Measurements from ENCODE around the gene SEPSECS.
"Not testable (repeated sequence)": the region's sequence is repeated elsewhere in the genome, so short reads cannot be mapped to it uniquely, and the experiment has no call there.

Gene SEPSECS

DNA sequence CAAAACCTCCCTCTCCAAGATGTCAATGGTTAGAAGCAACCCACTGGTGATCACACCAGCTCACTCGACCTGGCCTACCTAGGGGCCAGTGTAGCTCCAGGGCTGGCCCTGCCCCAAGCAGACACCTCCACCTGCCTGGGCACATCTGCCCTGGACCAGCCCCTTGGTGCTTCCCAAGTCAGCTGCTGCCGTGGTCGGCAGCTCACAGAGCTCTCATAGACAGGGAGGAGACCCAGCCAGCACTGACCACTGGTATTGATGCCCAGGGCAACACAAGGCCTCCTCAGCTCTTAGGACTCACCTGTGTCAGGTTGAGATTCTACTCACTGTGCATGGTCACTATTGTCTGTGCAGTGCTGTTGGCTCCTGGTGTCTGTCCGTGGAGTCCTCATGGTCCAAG, 51.7 kb downstream of the SEPSECS start:
- no peak for DNase-seq

DNA sequence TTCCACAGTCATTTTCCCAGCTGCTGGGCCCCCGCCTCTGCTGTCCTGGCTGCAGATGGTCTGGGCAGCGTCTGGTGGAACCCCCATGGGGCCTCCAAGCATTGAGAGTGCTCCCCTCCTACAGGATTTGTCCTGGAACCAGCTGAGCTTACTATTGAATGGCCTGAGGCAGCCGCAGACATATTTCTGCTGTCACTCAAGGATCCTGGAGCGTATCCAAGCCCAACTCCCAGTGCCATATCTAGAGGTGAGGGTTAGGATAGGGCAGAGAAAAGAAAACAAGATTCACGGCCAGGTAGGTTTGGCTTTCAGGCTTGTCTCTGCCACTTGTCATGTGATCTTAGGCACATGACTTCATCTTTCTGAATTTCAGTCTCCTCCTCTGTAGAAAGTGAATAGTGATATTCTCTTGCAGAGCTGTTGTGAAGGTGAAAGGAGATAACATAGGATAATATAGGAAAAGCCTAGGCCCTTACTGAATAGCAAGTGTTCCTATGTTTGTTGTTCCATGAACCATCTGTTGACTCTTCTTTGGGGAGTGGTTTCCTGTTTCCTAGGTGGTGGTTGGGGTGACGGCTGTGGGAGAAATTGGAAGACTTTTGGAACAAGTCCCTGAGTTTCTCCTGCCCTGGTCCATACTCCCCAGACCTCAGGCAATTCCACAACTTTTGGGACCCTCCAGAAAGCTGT, 52.3 kb downstream of the SEPSECS start:
- peak in 1 of 2 experiments; percentile 14 for DNase-seq

GRCh38 chr4:25106363-25107151, 53.7 kb downstream of the SEPSECS start:
- no peak for DNase-seq

GRCh38 chr4:25104591-25104990, 55.7 kb downstream of the SEPSECS start:
- DNase-seq, result no peak

DNA sequence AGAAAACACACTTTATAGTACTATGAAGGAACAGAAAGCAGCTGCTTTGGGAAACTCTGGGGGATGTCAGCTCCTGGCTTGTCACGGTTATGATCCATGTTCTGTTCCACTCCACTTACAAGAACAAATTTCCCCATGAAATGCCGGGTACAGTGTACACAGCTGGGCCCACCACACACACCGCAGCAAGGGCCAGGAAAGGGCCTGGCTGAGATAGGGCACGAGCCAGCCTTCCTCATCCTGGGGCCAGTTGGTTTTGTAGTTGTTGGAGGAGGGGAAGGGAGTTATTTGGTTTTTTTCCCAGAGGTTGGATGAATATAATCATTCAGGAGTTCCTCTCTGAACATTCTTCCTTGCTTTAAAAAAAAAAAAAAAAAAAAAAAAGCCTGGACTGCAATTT, 56.8 kb downstream of the SEPSECS start:
- no peak for DNase-seq

DNA sequence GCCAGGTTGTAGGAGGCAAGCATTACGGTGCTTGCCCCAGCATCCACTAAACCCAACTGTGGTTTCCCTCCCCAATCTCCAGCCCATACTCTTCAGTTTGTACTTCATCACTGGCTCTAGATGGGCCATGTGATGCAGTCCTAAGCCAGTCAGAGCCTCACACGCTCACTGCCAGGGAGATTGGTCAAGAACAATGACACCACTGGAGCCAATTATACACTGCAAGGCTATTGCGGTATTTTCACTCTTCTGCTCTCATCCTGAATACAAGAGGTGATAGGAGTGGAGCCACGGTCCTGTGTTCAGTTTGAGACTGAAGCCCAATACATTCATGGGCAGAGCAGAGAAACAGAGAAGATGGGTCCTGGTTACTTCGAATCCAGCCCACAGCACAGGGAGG, 58.4 kb downstream of the SEPSECS start:
- no peak for DNase-seq

DNA sequence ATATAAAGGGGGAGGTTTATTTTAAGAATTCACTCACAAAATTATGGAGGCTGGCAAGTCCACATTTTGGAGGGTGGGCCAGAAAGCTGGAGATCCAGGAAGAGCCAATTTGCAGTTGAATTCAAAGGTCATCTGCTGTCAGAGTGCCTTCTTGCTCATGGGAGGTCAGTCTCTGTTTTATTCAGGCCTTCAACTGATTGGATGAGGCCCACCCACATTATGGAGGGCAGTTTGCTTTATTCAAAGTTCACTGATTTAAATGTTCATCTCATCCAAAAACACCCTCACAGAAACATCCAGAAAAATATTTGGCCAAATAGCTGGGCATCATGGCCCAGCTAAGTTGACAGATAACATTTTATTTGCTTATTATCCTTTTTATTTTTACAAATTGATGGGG, 59.5 kb downstream of the SEPSECS start:
- DNase-seq, result no peak

DNA sequence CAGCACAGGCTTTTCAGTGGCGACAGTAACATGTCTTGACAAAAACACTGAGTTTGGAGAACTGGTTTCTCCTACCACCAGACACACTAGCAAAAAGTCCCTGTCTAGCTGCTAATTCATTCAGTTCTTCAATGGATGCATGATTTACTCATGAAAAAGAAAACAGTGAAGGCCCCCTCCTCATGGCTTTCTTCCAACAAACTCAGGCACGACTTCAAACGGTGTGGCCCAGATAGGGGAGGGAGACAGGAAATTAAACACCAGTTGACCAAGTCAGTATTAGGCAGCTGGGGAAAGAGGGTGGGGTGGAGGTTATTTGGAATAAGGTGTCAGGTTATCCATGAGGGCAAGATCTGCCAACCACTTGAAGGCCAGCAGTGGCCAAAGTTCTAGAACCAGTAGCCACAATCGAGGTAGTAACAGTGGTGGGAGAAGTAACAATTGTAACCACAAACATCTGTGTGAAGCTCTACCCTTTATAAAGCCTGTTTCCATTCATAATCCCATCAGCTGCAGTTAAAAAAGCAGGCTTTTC, 60.2 kb downstream of the SEPSECS start:
- no peak for DNase-seq

GRCh38 chr4:25098964-25099891, 61.0 kb downstream of the SEPSECS start:
- peak; percentile 28 to 87 for DNase-seq

DNA sequence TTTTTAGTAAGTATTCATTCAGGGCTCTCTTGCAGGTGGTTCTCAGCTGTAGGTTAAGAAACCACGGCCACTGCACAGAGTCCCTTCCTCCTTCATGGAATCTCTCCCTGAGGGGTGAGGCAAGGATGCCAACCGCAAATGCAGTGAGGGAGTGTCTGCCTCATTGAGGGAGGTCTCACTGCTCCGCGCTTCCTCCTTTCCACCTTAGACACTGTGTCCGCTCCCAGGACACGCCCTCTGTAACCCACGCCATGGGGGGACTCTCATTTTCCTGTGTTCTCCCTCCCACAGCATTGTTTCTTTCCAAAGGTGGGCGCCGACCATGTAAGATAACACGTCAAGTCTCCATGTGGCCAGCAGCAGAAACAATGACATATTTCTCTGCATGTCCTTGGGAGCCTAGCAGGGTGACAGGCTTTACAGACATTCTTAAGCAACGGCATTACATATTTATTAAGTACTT, 63.2 kb downstream of the SEPSECS start:
- no peak for DNase-seq

DNA sequence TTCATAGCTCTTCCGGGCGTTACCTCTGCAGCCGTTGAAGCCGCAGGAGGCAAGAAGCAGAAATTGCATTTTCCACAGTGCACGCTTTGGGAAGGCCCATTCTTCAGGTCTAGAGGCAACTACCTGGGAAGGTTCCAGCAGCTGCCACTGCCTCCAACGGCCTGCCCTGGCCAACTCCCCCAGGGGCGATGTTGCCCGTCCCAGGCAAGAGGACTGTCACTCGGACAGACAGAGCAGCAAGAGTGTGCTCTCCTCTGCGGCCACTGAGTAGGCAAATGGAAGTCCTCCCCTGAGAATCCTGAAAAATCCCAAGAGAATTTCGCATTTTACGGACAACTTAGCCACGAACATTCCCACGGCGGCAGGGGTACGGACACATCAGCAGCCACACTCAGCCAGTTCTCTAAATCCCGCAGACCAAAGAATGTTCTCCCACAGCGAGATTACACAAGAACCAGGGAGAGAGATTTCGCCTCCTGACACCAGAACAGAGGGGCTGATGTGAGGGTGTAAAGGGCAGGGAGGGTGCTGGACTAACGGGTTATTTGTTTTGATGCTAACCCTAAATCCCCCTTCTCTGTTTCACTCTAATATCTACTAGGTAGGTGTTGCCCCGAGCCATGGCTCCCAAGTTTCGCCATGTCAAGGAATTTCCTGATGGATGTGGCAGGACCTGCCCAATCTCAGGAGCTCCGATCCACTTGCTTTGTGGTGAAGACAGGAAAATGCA, 63.8 kb downstream of the SEPSECS start:
- no peak for DNase-seq

DNA sequence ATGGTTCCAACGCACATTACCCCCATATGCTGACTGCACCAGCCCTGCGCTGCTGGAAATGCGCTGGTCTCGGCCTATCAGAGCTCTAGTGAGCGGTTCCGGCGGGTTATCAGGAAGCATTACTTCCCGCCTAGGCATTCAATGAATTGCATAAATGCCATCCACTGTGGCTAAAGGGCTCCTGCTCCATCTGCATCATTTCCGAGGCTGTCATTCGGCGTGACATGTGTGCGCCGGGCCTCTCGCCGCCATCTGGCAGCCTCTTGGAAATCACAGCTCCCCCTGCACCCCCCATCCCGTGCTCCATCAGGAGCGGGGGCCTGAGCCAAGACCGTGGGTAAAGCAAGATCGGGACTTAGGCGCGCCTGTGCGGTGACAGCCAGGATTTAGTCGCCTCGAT, 64.4 kb downstream of the SEPSECS start:
- DNase-seq, result peak in 1 of 2 experiments; percentile 70

DNA sequence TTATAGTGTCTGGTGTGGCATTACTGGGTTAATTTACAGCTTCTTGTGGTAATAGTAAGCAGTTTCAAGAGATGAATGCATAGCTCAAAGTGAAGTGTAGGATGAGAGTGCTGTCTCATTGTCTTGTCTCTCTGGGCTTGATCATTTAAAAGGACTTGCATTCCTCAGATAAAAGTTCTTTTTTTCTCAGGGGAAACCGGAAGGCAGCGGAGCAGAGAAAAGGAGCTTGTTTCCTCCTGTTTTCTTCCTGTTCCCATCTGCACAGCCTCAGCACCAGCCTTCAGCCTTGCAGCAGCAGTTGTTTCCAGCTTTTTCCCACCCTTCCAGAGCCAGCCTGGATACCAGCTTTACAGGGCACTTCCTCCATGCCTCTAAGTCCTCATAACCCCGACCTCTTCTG, 68.1 kb downstream of the SEPSECS start:
- DNase-seq, result no peak

GRCh38 chr4:25090516-25090915, 69.7 kb downstream of the SEPSECS start:
- no peak for DNase-seq

- DNase-seq, result no peak
Measured at GRCh38 chr4:25089051-25089763, 71.0 kb downstream of the SEPSECS start.

DNA sequence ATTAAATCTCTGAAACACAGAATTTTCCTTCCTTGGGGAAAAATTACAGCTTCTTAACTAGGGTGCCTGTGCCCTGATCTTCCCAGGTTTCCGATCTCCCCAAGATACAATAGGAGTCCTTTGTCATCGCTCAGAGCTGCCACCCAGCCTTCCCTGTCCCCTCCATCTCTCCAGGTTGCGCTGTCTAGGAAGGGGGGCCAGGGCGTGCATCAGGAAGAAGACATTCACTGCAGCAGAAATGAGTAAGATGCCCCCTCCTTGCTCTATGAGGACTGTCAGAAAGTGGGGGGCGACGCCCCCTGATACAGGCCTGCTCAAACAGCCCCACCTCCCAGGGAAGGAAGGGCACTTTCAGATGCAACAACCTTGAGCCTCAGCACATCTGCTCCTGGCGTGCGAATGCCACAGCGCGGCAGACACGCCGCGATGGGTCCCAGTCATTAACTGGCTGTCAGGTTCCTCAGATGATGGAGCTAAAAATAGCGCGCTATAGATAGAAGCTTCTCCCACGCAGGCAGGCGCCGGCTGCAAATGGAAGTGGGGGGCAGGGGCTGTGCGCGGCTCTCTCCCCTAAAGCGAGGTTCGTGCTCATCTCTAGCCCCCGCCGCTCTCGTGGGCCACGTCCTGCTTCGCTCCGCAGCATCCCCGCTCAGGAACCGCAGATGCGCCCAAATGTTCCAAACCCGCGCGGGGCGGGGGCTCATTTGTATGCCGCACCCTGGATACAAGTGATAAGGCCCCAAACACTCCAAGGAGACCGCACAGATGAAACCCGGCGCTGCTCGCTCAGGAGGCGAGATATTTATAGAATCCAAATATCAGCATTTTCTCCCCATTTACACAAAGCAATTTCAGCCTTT, 71.9 kb downstream of the SEPSECS start:
- DNase-seq, result no peak

GRCh38 chr4:25085671-25086070, 74.6 kb downstream of the SEPSECS start:
- no peak for DNase-seq

DNA sequence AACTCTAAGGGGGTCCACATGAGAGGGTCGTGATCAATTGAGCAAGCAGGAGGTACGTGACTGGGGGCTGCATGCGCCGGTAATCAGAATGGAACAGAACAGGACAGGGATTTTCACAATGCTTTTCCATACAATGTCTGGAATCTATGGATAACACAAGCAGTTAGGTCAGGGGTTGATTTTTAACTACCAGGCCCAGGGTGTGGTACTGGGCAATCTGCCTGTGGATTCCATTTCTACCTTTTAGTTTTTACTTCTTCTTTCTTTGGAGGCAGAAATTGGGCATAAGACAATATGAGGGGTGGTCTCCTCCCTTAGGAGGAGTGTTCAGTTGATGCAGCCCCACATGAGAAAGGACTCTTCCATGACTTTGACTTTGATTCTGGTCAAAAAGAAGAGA, 76.8 kb downstream of the SEPSECS start:
- DNase-seq, result not testable (repeated sequence)

- no peak for DNase-seq
Measured at GRCh38 chr4:25081866-25082471, 78.3 kb downstream of the SEPSECS start.

- DNase-seq, result no peak
Measured at GRCh38 chr4:25080571-25080970, 79.7 kb downstream of the SEPSECS start.

Measured in NCI-H446 (cell line).